A172 (cell line): ENCODE data around the gene EIF4A2. TPM values are rescaled to one million over a fixed set of nuclear protein-coding genes. Genes with fewer than 3 reads are reported as not detected.
"Not testable (repeated sequence)": the region's sequence is repeated elsewhere in the genome, so short reads cannot be mapped to it uniquely, and the experiment has no call there.

Source experiments
- DNase-seq: peaks from one replicate; pipeline ENCODE4 v3.0.0-alpha.2; 2015; ENCODE audit warnings: low spot score
- total RNA-seq: library from RNA; depleted of rRNA; stranded (reverse); fragments of >200 nt; shearing (Covaris generic); gene quantifications from 2 replicates; pipeline ENCODE4 v1.2.3, GENCODE V29; 2014; rRNA removed

Gene EIF4A2
- total RNA-seq, 1 experiment from 2014 or later, result 473 TPM

DNA sequence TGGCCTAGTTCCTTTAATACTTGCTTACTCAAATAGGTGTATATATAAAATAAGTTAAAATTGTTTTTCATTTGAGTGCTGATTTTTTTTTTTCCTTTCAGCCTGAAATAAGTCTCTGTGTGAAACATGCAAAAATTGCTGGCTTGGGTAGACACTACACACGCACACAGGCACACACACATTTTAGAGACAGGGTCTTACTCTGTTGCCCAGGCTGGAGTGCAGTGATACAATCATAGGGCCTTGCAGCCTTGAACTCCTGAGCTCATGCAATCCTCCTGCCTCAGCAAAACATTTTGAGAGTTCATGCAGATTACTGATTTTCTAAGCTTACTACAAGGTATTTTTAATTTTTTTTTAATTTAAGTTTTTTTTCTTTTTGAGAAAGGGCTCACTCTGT lies 35.6 kb downstream of the EIF4A2 start:
- no peak for DNase-seq

DNA sequence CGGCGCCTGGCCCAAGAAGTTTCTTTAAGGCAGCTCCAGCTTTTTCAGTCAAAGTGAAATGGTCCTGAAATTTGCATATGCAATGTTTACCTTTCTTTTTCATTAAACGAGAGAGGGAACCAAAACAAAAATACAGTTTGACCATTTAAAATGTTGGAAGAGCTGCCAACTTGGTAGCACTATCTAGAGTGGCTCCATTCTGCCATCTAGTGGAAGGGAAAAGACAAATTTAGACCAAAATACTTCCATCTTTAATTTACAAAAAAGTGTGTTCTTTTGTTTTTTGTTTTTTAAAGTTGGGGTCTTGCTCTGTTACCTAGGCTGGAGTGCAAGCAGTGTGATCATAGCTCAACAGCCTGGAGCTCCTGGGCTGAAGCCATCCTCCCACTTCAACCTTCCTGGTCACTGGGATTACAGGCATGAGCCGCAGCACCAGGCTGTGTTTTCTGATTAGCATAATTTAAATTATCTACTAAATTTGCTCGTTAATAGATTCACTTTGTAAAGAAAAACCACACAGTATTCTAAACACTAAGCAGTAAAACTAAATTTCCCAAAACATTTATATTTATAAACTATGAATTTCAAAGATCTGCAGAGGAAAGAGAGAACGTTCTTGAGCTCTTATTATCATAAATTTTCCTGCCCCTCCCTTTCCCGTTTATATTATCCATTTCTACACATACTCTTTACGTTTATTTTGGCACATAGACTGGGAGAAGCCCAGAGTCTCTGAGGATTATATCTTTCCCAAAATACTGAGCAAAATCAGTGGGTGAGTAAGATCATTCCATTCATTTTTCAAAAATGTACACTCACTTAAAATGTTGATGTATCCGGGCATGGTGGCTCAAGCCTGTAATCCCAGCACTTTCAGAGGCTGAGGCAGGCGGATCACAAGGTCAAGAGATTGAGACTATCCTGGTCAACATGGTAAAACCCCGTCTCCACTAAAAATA lies 38.3 kb downstream of the EIF4A2 start:
- DNase-seq, result peak; percentile 39

- DNase-seq, result not testable (repeated sequence)
Measured at GRCh38 chr3:186822388-186822759, 39.0 kb downstream of the EIF4A2 start.

GRCh38 chr3:186823386-186823785 lies 40.0 kb downstream of the EIF4A2 start:
- DNase-seq, result no peak

DNA sequence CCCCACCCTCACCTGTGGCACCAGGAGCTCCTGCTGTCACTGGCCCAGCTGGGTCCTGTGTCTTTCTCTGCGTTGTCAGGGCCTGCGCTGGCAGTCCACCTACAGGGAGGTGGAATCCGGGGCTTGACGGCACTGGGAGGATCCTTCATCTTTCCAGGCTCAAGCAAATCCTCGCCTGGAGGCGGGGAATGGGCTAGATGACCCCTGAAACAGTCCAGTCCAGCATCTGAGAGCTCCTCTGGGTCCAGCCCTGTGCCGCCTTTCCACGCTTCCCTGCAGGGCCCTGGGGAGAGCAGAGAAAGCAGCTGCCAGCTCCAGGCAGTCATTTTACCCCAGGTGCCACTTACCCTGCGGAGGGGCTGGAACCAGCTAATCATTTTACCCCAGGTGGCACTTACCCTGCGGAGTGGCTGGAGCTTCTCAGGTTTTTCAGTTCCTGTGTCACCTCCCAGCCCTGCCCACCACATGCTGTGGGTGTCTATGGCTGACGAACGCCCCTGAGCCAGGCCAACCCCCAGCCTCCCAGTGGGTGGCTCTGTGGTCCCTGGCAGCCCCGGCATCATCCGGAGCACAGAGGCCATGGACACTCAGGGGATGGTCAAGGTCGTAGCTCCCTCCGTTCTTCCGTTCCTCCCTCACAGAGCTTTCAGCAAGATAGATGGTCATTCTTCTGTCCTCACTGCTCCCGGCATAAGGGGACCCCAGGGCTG lies 41.2 kb downstream of the EIF4A2 start:
- DNase-seq, result no peak

- no peak for DNase-seq
Measured at GRCh38 chr3:186825294-186825821, 42.0 kb downstream of the EIF4A2 start.

GRCh38 chr3:186825872-186826409 lies 42.6 kb downstream of the EIF4A2 start:
- DNase-seq, result no peak

- no peak for DNase-seq
Measured at GRCh38 chr3:186826410-186826975, 43.1 kb downstream of the EIF4A2 start.

DNA sequence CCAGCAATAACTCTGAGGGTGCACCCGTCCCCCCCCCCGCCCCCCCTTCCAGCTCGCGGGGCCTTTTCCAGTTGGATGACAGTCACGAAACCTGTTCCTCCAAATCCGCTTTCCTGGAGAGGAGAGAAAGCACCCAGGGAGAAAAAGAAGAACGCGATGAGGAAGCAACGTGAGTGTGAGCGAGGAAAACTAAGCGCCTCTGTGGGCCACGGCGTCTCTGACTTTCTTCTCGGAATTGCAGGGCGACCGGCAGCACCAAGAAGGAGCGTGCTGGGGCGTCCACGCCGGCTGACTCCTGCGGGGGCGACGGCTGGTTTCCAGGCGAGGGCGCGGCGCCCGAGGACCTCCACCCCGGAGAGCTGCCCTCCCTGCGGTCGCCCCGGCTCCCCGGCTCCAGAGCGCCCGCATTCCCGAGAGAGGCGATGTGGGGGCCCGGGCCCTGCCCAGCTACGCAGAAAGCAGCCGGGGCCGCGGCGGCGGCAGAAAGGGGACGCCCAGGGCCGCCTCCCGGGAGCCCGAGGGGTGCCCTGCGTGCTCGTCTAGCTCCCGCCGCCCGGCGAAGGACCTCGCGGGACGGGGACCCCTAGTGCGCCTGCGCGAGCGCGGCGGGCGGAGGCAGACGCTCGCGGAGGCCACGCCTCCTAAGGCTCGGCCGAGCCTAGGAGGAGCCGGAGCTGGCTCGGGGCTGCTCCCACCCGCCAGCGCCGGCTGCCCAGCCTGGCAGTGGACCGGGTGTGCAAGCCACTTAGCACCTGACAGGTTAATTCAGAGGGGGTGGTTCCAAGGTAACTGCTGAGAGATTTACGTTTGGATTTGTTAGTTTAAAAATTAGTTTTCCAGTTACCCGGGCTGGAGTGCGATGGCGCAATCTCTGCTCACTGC lies 43.8 kb downstream of the EIF4A2 start:
- DNase-seq, result peak; percentile 63

- no peak for DNase-seq
Measured at GRCh38 chr3:186828340-186828739, 45.0 kb downstream of the EIF4A2 start.

- no peak for DNase-seq
Measured at GRCh38 chr3:186831798-186832197, 48.4 kb downstream of the EIF4A2 start.

DNA sequence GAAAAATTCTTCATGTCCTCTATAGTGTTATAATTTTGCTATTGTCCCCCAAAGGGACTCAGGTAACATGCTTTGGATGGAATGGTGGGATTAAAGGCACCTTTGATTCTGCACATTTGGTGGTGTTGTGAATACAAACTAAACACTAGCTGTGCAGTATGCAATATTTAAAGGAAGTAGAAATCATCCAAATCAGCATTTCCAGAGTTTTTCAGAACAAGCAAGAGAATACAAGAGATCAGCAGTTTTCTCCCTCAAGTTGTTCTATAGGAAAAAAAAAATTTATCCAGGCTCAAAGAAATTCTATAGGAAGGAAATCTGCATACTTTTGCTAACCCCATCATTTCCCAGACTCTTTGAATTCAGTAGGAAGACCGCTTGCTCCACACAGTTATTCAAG lies 48.9 kb downstream of the EIF4A2 start:
- DNase-seq, result no peak

Other genes with a start within 250 kb of the EIF4A2 start
- gene CRYGS, start 239.2 kb upstream of the EIF4A2 start, total RNA-seq, result 0.24 and 0.31 TPM in 2 replicates
- gene TBCCD1, start 216.2 kb upstream of the EIF4A2 start, total RNA-seq, result 10.2 and 19.6 TPM in 2 replicates
- 175 and 202 TPM in 2 replicates for gene DNAJB11, start 212.9 kb upstream of the EIF4A2 start, total RNA-seq
- not detected in 2 replicates for gene AHSG, start 170.5 kb upstream of the EIF4A2 start, total RNA-seq
- gene FETUB, start 143.2 kb upstream of the EIF4A2 start, total RNA-seq, result 0.45 TPM in 1 of 2 replicates, not detected in the other
- not detected in 2 replicates for gene HRG, start 117.6 kb upstream of the EIF4A2 start, total RNA-seq
- not detected in 2 replicates for gene KNG1, start 66.2 kb upstream of the EIF4A2 start, total RNA-seq
- gene RFC4, start 22.9 kb downstream of the EIF4A2 start, total RNA-seq, result 141 and 172 TPM in 2 replicates
- gene ADIPOQ, start 59.1 kb downstream of the EIF4A2 start, total RNA-seq, result not detected in 2 replicates
- gene ST6GAL1, start 146.9 kb downstream of the EIF4A2 start, total RNA-seq, result 5.3 and 9.4 TPM in 2 replicates